Gastroesophageal sphincter (tissue), 3 donors: ENCODE results near the gene ZNF57.

ENCODE experiments used
- CTCF ChIP-seq, 4 experiments: fragments of 200-600 bp in 2 of 4; fragments of 450-650 bp in 2 of 4; sonication (generic) in 1 of 4; IDR thresholded peaks; one replicate each; pipeline ENCODE4 v1.5.1; 2017 to 2019; ENCODE audit warnings: antibody characterized with exemption in 4 of 4, mild to moderate bottlenecking in 2 of 4, moderate library complexity in 2 of 4
- POLR2A ChIP-seq, 2 donors: fragments of 450-650 bp; IDR thresholded peaks; one replicate each; pipeline ENCODE4 v1.6.1; 2017; ENCODE audit warnings: antibody characterized with exemption in 2 of 2, mild to moderate bottlenecking in 2 of 2, moderate library complexity in 1 of 2
- POLR2AphosphoS5 ChIP-seq: sonication (generic); formaldehyde crosslinking; IDR thresholded peaks from one replicate; pipeline ENCODE4 v1.6.1; 2017; ENCODE audit warnings: antibody characterized with exemption

- no peak for TF ChIP-seq CTCF (IDR thresholded peaks at IDR 0.05)
- TF ChIP-seq POLR2A (IDR thresholded peaks at IDR 0.05), result no peak
- no peak for TF ChIP-seq POLR2AphosphoS5
These were observed 5.3 kb downstream of the ZNF57 start for GRCh38 chr19:2905918-2906519.
